Measurements from ENCODE around the gene CEP57L1. TPM values are rescaled to one million over a fixed set of nuclear protein-coding genes. Genes with fewer than 3 reads are reported as not detected.

The CEP57L1 gene
- polyA plus RNA-seq, 6 donors from 2014 or later, result 6.7 to 14.3 (median 9.5) TPM

DNA sequence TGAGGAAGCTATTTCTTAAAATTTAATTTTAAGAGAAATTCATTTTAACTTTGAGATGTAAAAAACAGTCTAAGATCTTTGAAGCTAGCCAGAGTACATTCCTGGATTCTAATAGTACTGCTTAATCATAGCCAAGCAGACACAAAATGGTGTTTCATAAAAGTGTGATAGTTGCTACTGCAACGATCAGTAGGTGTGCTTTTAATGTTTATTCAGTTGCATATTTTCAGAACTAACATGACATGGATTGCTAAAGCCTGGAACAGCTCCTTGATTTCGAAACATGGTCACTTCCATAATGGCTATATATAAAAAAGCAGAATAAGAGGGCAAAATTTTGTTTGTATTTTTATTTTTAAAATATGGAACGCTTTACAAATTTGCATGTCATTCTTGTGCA lies 36.2 kb upstream of the CEP57L1 start:
- DNase-seq, result no peak
- ATAC-seq (ENCODE audit: low read depth in 2 of 2), result no peak
- Mint-ChIP-seq H3K27me3 (no peaks in the 10 kb centered on the region), H3K27ac (peak overlapping the region in 1 of 6 donors; percentile 73), H3K4me3 (peak overlapping the region in 2 of 8 donors; percentile 10 to 17), H3K4me1 (peaks cover 26 to 37% (median 36%) of the 10 kb centered on the region in 3 donors), H3K36me3 (no peaks in the 10 kb centered on the region), H3K9me3 (no peaks in the 10 kb centered on the region)

DNA sequence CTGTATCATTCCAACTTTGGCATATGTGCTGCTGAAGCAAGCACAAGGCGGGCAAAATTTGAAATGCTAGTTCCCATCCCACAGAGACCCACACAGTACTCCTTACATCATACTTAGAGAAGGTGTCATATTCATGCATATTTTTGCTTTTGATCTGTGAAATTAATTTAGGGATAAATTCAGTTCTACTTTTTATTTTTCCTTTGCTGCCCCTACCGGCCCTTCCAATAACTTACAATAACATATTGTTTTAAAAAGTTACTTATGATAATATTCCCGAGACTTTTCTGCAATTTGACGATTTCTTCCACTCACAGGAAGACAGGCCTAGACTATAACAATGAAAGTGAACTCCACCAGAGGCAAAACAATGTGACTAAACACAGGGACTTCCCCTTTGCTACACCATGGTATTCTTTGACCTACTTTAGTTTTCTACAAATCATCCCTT lies 35.7 kb upstream of the CEP57L1 start:
- Mint-ChIP-seq H3K4me3 (peak overlapping the region in 5 of 8 donors; percentile 10 to 55 (median 17)), H3K4me1 (peaks cover 26 to 40% (median 36%) of the 10 kb centered on the region in 3 donors), H3K9me3 (no peaks in the 10 kb centered on the region), H3K27me3 (no peaks in the 10 kb centered on the region), H3K27ac (peak overlapping the region in 4 of 6 donors; percentile 0 to 92 (median 42)), H3K36me3 (no peaks in the 10 kb centered on the region)
- ATAC-seq (ENCODE audit: low read depth in 2 of 2) (peak; percentile 81 to 95), DNase-seq (peak; percentile 7)

DNA sequence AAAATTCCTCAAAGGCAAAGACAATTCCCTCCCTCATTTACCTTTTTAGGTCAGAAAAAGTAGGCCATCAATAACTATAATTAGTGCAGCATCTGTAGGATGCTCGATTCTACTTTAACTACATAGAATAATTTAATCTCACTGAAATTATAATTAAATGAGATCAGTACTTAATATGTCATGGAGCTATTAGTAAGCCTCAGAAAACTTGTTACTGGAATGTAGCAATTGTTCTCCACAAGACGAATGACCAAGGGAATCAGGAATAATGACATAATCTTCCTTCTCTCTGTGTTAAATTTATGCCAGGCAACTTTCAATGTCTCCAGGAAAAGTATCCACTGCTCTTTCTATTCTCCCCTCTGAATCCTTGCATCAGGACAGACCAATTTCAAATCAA lies 34.7 kb upstream of the CEP57L1 start:
- Mint-ChIP-seq H3K36me3 (no peaks in the 10 kb centered on the region), H3K4me1 (peaks cover 26 to 35% (median 33%) of the 10 kb centered on the region in 3 donors), H3K27ac (peak overlapping the region in 1 of 6 donors; percentile 6), H3K9me3 (no peaks in the 10 kb centered on the region), H3K4me3 (no peak overlapping the region), H3K27me3 (no peaks in the 10 kb centered on the region)
- ATAC-seq (ENCODE audit: low read depth in 2 of 2) (no peak), DNase-seq (no peak)

DNA sequence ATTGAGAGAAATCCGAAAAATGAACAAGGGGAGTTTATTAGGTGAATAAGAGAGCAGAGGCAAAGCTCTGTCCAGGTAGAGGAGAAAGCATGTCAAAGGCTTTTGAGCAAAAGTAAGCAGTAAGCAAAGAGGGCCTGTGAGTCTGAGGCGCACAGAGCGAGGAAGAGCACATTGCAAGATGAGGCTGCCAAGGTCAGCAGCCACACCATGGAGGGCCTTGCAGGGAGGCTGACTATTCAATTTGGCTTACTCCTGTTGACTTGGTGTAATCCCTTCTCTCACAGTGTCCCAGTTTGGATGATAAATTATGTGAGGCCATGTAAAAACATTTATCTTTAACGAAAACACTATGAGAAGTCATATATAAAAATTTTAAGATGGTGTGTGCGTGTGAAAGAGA lies 33.1 kb upstream of the CEP57L1 start:
- DNase-seq, result no peak
- H3K4me1 Mint-ChIP-seq, result peaks cover 21 to 33% (median 28%) of the 10 kb centered on the region in 3 donors
- ATAC-seq (ENCODE audit: low read depth in 2 of 2), result no peak

DNA sequence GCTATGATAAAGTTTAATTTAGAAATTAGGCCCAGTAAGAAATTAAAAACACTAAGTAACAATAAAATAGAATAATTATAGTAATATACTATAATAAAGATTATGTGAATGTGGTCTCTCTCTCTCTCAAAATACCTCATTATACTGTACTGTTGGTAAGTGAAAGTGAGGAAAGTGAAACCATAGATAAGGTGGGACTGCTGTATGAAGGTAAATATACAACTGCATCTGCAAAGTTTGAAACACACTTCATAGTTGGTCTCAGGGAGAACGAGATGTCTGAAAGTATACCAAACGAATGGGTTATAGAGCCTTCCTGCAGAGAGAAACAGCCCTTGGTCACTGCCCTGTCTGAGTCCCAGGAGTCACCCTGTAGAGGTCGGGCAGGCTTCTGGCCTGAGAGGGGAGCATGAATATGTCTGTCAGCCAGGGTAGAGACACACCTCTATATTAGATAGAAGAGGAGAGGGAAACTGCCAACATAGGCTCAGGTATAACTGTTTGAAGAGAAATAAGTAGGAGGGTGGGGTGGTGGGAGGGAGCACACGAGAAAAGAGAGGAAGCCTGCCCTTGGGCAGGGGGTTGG lies 32.4 kb upstream of the CEP57L1 start:
- H3K9me3 Mint-ChIP-seq, result no peaks in the 10 kb centered on the region
- ATAC-seq (ENCODE audit: low read depth in 2 of 2) (no peak), DNase-seq (no peak)
- no peaks in the 10 kb centered on the region for H3K27me3 Mint-ChIP-seq
- H3K4me1 Mint-ChIP-seq, result peaks cover 25 to 39% (median 28%) of the 10 kb centered on the region in 3 donors
- peak overlapping the region in 1 of 8 donors; percentile 2 for H3K4me3 Mint-ChIP-seq
- H3K36me3 Mint-ChIP-seq, result no peaks in the 10 kb centered on the region
- H3K27ac Mint-ChIP-seq, result peak overlapping the region in 1 of 6 donors; percentile 6

More for the DNA sequence above, 33.1 kb upstream of the CEP57L1 start:
- H3K4me3 Mint-ChIP-seq, result no peak overlapping the region
- no peaks in the 10 kb centered on the region for H3K9me3 Mint-ChIP-seq
- peak overlapping the region in 1 of 6 donors; percentile 78 for H3K27ac Mint-ChIP-seq
- no peaks in the 10 kb centered on the region for H3K27me3 Mint-ChIP-seq
- H3K36me3 Mint-ChIP-seq, result no peaks in the 10 kb centered on the region

DNA sequence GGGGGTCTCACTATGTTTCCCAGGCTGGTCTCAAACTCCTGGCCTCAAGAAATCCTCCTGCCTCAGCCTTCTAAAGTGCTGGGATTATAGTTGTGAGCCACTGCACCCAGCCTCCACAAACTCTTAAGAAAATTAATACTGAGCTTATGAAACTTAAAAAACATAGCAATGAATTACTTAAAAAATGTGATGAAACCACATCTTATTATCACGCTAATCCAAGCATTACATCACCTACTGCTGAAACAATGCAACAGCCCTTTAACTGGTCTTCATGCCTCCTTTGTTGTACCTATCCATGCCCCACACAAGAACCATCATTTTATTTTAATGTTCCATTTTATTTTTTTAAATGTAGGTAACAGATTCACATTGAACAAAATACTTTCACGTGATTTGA lies 25.6 kb upstream of the CEP57L1 start:
- Mint-ChIP-seq H3K4me3 (no peak overlapping the region), H3K27ac (peak overlapping the region in 2 of 6 donors; percentile 21 to 26), H3K4me1 (peaks cover 13 to 39% (median 15%) of the 10 kb centered on the region in 3 donors), H3K36me3 (no peaks in the 10 kb centered on the region), H3K27me3 (no peaks in the 10 kb centered on the region), H3K9me3 (no peaks in the 10 kb centered on the region)
- no peak for DNase-seq
- no peak for ATAC-seq (ENCODE audit: low read depth in 2 of 2)

DNA sequence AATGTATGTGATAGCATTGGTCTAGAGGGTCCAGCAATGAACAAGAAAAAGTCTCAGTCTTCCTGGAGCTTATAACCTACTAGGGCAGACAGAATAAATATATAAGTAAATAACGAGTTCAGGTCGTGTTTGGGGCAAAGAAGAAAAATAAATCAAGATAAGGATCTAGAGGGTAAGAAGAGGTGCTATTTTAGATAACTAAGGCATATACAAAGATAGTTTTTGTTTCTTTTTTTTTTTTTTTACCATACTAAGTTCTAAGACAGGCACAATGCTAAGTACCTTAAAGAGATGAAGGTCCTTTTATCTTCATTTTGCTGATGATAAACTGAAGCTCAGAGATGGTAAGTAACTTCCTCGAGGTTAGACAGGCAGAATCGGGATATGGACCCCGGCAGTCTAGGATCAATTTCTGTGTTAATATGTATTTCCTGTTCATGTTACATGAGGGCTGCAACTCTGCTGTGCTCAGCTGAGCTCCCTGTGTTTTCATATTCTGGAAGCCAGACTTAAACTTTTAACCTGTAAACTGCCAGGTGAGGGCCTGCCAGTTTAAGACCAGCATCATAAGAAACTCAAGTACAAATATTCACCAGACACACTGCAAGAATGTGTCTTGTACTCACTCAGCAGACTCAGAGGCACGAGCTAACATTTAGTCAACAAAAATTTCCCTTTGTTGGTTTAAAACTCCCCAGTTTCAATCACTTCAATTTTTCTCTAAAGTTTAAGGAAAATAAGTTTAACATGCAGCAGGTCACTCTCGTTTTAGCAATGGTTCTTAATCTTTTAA lies 24.0 kb upstream of the CEP57L1 start:
- H3K27ac Mint-ChIP-seq, result peak overlapping the region in 3 of 6 donors; percentile 3 to 81 (median 17)
- no peak for ATAC-seq (ENCODE audit: low read depth in 2 of 2)
- H3K9me3 Mint-ChIP-seq, result no peaks in the 10 kb centered on the region
- no peaks in the 10 kb centered on the region for H3K36me3 Mint-ChIP-seq
- no peaks in the 10 kb centered on the region for H3K27me3 Mint-ChIP-seq
- H3K4me3 Mint-ChIP-seq, result peak overlapping the region in 1 of 8 donors; percentile 2
- H3K4me1 Mint-ChIP-seq, result peaks cover 13 to 42% (median 15%) of the 10 kb centered on the region in 3 donors
- no peak for DNase-seq

DNA sequence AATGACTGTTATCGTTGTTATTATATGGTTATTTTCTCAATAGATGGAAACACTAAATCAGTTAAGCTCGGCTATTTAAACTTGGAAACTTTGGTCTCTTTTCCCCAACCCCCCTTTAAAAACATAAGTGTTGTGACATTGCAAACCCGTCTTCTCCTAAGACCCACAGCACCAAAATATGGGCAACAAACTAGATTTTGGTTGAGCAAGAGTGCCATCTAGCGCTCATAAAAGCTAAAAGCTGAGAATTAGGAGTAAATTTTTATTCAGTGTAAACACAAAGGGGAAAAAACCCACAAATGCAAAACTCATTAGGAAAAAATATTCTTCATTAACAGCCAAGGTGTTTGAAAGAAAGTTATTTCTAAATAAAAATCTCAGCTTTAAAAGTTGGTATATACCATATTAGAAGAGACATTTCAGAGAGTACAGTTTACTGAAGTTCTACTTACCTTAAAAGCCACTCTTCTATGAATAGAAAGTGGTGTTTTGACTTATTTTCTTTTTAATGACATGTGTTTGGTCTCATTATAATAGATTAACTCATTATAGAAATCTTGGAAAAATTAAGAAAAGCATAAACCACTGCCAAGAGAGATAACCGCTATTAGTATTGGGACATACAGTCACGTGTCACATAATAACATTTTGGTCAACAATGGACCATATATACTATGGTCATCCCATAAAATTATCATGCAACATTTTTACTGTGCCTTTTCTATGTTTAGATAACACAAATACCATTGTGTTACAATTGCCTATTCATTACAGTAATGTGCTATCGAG lies 21.8 kb upstream of the CEP57L1 start:
- Mint-ChIP-seq H3K27me3 (no peaks in the 10 kb centered on the region), H3K27ac (no peak overlapping the region), H3K9me3 (no peaks in the 10 kb centered on the region), H3K36me3 (no peaks in the 10 kb centered on the region), H3K4me1 (peaks cover 9 to 32% (median 10%) of the 10 kb centered on the region in 3 donors), H3K4me3 (peak overlapping the region in 1 of 8 donors; percentile 1)
- DNase-seq (peak; percentile 65), ATAC-seq (ENCODE audit: low read depth in 2 of 2) (peak; percentile 55 to 75)

DNA sequence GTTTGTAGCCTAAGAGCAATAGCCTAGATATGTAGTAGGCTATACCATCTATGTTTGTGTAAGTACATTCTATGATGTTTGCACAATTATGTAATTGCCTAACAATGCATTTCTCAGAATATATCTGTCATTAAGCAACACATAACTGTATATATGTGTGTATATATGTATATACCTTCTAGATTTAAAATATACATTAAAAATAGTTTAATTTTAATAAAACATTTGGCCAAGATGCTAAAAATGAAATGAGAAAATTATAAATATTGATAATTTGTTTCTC lies 21.2 kb upstream of the CEP57L1 start:
- Mint-ChIP-seq H3K27me3 (no peaks in the 10 kb centered on the region), H3K36me3 (no peaks in the 10 kb centered on the region), H3K27ac (no peak overlapping the region), H3K4me1 (peaks cover 9 to 32% (median 10%) of the 10 kb centered on the region in 3 donors), H3K4me3 (no peak overlapping the region), H3K9me3 (no peaks in the 10 kb centered on the region)
- DNase-seq (no peak), ATAC-seq (ENCODE audit: low read depth in 2 of 2) (no peak)

DNA sequence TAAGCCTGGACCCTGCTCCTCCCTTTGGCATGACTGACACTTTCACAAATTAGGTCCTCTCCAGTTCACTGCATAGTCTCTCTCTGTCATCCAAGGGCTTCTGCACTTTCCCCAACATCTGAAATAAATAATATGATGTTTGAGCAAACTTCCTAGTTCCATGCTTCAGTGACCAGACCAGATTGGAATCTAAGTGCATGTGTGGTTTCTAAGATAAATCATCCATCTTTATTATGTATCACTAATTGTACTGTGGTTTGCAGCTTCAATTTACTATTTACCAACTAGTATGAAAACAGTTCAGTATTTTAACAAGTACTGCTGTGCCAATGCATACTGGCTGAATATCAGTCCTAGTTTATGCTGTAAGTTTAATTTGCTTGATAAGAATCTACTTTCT lies 19.4 kb upstream of the CEP57L1 start:
- no peaks in the 10 kb centered on the region for H3K27me3 Mint-ChIP-seq
- peaks cover 4 to 26% (median 7%) of the 10 kb centered on the region in 3 donors for H3K4me1 Mint-ChIP-seq
- no peaks in the 10 kb centered on the region for H3K9me3 Mint-ChIP-seq
- H3K4me3 Mint-ChIP-seq, result no peak overlapping the region
- no peaks in the 10 kb centered on the region for H3K36me3 Mint-ChIP-seq
- DNase-seq (no peak), ATAC-seq (ENCODE audit: low read depth in 2 of 2) (no peak)
- H3K27ac Mint-ChIP-seq, result no peak overlapping the region

DNA sequence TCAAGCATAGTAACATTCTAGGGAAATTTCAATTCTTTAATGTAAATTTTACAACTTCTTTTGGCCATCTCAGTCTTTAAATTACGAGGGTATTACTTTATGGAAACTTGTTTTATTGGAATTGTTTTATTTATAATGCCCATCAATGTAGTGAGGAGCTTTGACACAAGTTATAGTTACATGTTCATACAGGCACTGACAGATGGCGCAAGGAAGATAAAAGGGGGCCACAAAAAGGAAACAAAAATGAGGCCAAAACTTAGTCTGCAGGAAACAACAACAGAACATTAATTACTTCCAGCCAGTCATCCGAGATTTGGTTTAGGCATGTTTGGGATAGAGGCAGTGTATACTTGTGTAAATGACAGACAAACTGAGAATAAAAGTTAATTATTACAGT lies 18.9 kb upstream of the CEP57L1 start:
- no peaks in the 10 kb centered on the region for H3K36me3 Mint-ChIP-seq
- no peak overlapping the region for H3K27ac Mint-ChIP-seq

DNA sequence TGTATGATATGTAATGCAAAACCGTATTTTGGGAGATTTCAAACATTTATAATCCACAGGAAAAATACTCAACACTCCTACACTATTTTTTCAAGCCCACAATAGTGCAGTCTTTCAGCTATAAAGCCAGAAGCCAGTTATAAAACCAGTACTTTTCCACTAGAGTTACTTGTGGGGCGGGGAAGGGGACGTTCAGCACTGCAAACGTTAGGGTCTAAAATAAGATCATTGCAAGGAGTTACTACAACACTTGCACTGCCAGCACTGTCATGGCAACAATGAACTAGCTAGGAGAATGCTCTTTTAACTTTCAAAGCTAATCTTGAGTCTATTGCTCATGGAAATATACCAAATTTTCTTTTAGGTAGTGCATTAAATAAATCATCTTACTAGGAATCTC lies 15.3 kb upstream of the CEP57L1 start:
- no peak for ATAC-seq (ENCODE audit: low read depth in 2 of 2)
- Mint-ChIP-seq H3K27me3 (no peaks in the 10 kb centered on the region), H3K4me1 (peaks cover 0 to 10% (median 0%) of the 10 kb centered on the region in 3 donors), H3K4me3 (no peak overlapping the region), H3K36me3 (no peaks in the 10 kb centered on the region), H3K9me3 (no peaks in the 10 kb centered on the region), H3K27ac (no peak overlapping the region)
- no peak for DNase-seq

More for the DNA sequence above, 18.9 kb upstream of the CEP57L1 start:
- Mint-ChIP-seq H3K4me1 (peaks cover 4 to 22% (median 4%) of the 10 kb centered on the region in 3 donors), H3K27me3 (no peaks in the 10 kb centered on the region), H3K9me3 (no peaks in the 10 kb centered on the region), H3K4me3 (no peak overlapping the region)
- no peak for ATAC-seq (ENCODE audit: low read depth in 2 of 2)
- DNase-seq, result no peak

DNA sequence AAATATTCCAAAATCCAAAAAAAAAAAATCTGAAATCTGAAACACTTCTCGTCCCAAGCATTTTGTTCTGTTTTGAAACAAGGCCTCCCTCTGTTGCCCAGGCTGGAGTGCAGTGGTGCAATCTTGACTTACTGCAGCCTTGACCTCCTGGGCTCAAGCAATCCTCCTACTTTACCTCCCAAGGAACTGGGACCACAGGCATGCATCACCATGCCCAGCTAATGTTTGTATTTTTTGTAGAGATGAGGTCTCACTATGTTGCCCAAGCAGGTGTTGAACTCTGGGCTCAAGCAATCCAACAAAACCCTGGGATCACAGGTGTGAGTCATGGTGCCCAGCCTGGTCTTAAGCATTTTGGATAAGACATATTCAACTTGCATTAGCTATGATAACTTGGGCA lies 14.3 kb upstream of the CEP57L1 start:
- no peak overlapping the region for H3K27ac Mint-ChIP-seq
- no peak for ATAC-seq (ENCODE audit: low read depth in 2 of 2)
- DNase-seq, result no peak
- no peaks in the 10 kb centered on the region for H3K36me3 Mint-ChIP-seq
- H3K4me3 Mint-ChIP-seq, result no peak overlapping the region
- no peaks in the 10 kb centered on the region for H3K9me3 Mint-ChIP-seq
- peaks cover 0 to 9% (median 0%) of the 10 kb centered on the region in 3 donors for H3K4me1 Mint-ChIP-seq
- no peaks in the 10 kb centered on the region for H3K27me3 Mint-ChIP-seq

All from naive B cell (primary cell).